ENCODE measurements around the gene CROCC. TPM values are rescaled to one million over a fixed set of nuclear protein-coding genes. Genes with fewer than 3 reads are reported as not detected.

CROCC gene
- total and polyA plus RNA-seq, 2 experiments from 2014 or later, result 15.1 to 106 TPM

- Mint-ChIP-seq H3K36me3 (ENCODE audit: low read depth) (peaks cover 6% of the 10 kb centered on the region; the same call in 1 of the 3 replicates), H3K4me3 (no peak overlapping the region), H3K4me1 (peaks cover 17% of the 10 kb centered on the region), H3K27me3 (ENCODE audit: insufficient read depth, low read depth, poor library complexity) (peaks cover 14% of the 10 kb centered on the region), H3K9me3 (no peaks in the 10 kb centered on the region; the same call in 2 of the 3 replicates), H3K27ac (no peak overlapping the region)
- H3F3A ChIP-seq (replicated peaks; ENCODE audit: low read depth), result peaks cover 2% of the 10 kb centered on the region; the same call in 1 of the 2 replicates
- H3K9me2 ChIP-seq (ENCODE audit: insufficient read depth), result no peaks in the 10 kb centered on the region
- H3K4me2 ChIP-seq, result no peak overlapping the region
- TF ChIP-seq EZH2 (IDR thresholded peaks at IDR 0.05; ENCODE audit: low read depth, unreplicated experiment), result no peak
- peak in 1 of 2 experiments; percentile 54; a peak in 2 of 4 replicates for TF ChIP-seq CTCF (conservative IDR thresholded peaks at IDR 0.05; ENCODE audit: low read depth in 2 of 2)
- ATAC-seq (peak; percentile 39), DNase-seq (ENCODE audit: low spot score) (peak; percentile 65)
- no peak overlapping the region for H3K4me3 ChIP-seq
- H4K20me1 ChIP-seq (replicated peaks; ENCODE audit: insufficient read depth), result no peaks in the 10 kb centered on the region
- H2AFZ ChIP-seq, result no peak overlapping the region
- no peaks in the 10 kb centered on the region; the same call in 1 of the 2 replicates for H3K4me1 ChIP-seq (ENCODE audit: insufficient read depth)
- no peaks in the 10 kb centered on the region for H3K36me3 ChIP-seq (ENCODE audit: insufficient read depth)
- H3K27ac ChIP-seq (ENCODE audit: low read depth), result no peak overlapping the region
- H3K27me3 ChIP-seq (ENCODE audit: insufficient read depth), result no peaks in the 10 kb centered on the region
- no peaks in the 10 kb centered on the region for H3K79me2 ChIP-seq (replicated peaks; ENCODE audit: insufficient read depth)
Observed at GRCh38 chr1:16986560-16986959, 64.8 kb downstream of the CROCC start.

GRCh38 chr1:16986962-16987361, 65.2 kb downstream of the CROCC start:
- Histone ChIP-seq H3K4me3 (no peak overlapping the region), H3K36me3 (ENCODE audit: insufficient read depth) (no peaks in the 10 kb centered on the region), H3K27me3 (ENCODE audit: insufficient read depth) (no peaks in the 10 kb centered on the region), H3K9me2 (ENCODE audit: insufficient read depth) (no peaks in the 10 kb centered on the region), H3F3A (replicated peaks; ENCODE audit: low read depth) (no peaks in the 10 kb centered on the region), H3K79me2 (replicated peaks; ENCODE audit: insufficient read depth) (no peaks in the 10 kb centered on the region), H2AFZ (no peak overlapping the region), H3K4me1 (ENCODE audit: insufficient read depth) (no peaks in the 10 kb centered on the region; the same call in 1 of the 2 replicates), H3K4me2 (no peak overlapping the region), H4K20me1 (replicated peaks; ENCODE audit: insufficient read depth) (no peaks in the 10 kb centered on the region), H3K27ac (ENCODE audit: low read depth) (no peak overlapping the region)
- Mint-ChIP-seq H3K4me3 (no peak overlapping the region), H3K27ac (no peak overlapping the region), H3K4me1 (peaks cover 15% of the 10 kb centered on the region), H3K36me3 (ENCODE audit: low read depth) (peaks cover 6% of the 10 kb centered on the region; the same call in 1 of the 3 replicates), H3K9me3 (no peaks in the 10 kb centered on the region; the same call in 2 of the 3 replicates), H3K27me3 (ENCODE audit: insufficient read depth, low read depth, poor library complexity) (peaks cover 13% of the 10 kb centered on the region)
- peak; percentile 80 for DNase-seq (ENCODE audit: low spot score)
- TF ChIP-seq CTCF (conservative IDR thresholded peaks at IDR 0.05; ENCODE audit: low read depth in 2 of 2) (peak; percentile 64 to 93), EZH2phosphoT487 (IDR thresholded peaks at IDR 0.05; ENCODE audit: unreplicated experiment) (no peak), ZNF331 (CRISPR knock-in tag; IDR thresholded peaks at IDR 0.05; ENCODE audit: low read depth) (no peak)
- peak; percentile 92 for ATAC-seq

- no peak overlapping the region for H3K4me3 Mint-ChIP-seq
- H3K9me2 ChIP-seq (ENCODE audit: insufficient read depth), result no peaks in the 10 kb centered on the region
- peaks cover 6% of the 10 kb centered on the region; the same call in 1 of the 3 replicates for H3K36me3 Mint-ChIP-seq (ENCODE audit: low read depth)
- ATAC-seq, result no peak
- H3F3A ChIP-seq (replicated peaks; ENCODE audit: low read depth), result no peaks in the 10 kb centered on the region
- H3K4me1 Mint-ChIP-seq, result peaks cover 10% of the 10 kb centered on the region
- no peak for DNase-seq (ENCODE audit: low spot score)
- H3K4me1 ChIP-seq (ENCODE audit: insufficient read depth), result no peaks in the 10 kb centered on the region
- H3K36me3 ChIP-seq (ENCODE audit: insufficient read depth), result no peaks in the 10 kb centered on the region
- no peak overlapping the region for H3K4me3 ChIP-seq
- no peaks in the 10 kb centered on the region for H3K79me2 ChIP-seq (replicated peaks; ENCODE audit: insufficient read depth)
- no peak overlapping the region for H3K27ac ChIP-seq (ENCODE audit: low read depth)
- H3K9me3 Mint-ChIP-seq, result no peaks in the 10 kb centered on the region; the same call in 2 of the 3 replicates
- TF ChIP-seq ETS1 (IDR thresholded peaks at IDR 0.05), result no peak
- TF ChIP-seq ZNF331 (CRISPR knock-in tag; IDR thresholded peaks at IDR 0.05; ENCODE audit: low read depth), result no peak
- TF ChIP-seq CTCF (conservative IDR thresholded peaks at IDR 0.05; ENCODE audit: low read depth in 2 of 2), result peak in 1 of 2 experiments; percentile 23; a peak in 1 of 4 replicates
- H3K27ac Mint-ChIP-seq, result no peak overlapping the region
- H3K27me3 ChIP-seq (ENCODE audit: insufficient read depth), result no peaks in the 10 kb centered on the region
- H4K20me1 ChIP-seq (replicated peaks; ENCODE audit: insufficient read depth), result no peaks in the 10 kb centered on the region
- H3K27me3 Mint-ChIP-seq (ENCODE audit: insufficient read depth, low read depth, poor library complexity), result peaks cover 9% of the 10 kb centered on the region
- no peak overlapping the region for H3K4me2 ChIP-seq
- no peak overlapping the region for H2AFZ ChIP-seq
Observed at GRCh38 chr1:16988210-16988609, 66.5 kb downstream of the CROCC start.
